Activated CD4-positive, alpha-beta T cell treated with anti-CD3 and anti-CD28 coated beads, Interleukin-2, amount 10 ng/mL, durations not matched to agents 24 days and 14 days (primary cell): ENCODE measurements around the gene SUSD5. TPM values are rescaled to one million over a fixed set of nuclear protein-coding genes. Genes with fewer than 3 reads are reported as not detected.
A peak's percentile ranks its signal among the peaks of the same experiment; 100 is the strongest.

Experiments used
- DNase-seq: peaks from one replicate; pipeline ENCODE4 v3.0.0; 2022
- H3K27ac Mint-ChIP-seq: one replicate; pipeline ENCODE4 v1.8.0; 2022; ENCODE audit warnings: mild to moderate bottlenecking, mixed read lengths
- H3K27me3 Mint-ChIP-seq: one replicate; pipeline ENCODE4 v1.8.0; 2022; ENCODE audit warnings: mixed read lengths
- H3K36me3 Mint-ChIP-seq: one replicate; pipeline ENCODE4 v1.8.0; 2022; ENCODE audit warnings: low read depth, mild to moderate bottlenecking, mixed read lengths
- H3K4me1 Mint-ChIP-seq: one replicate; pipeline ENCODE4 v1.8.0; 2021; ENCODE audit warnings: mixed read lengths
- H3K4me3 Mint-ChIP-seq: one replicate; pipeline ENCODE4 v1.8.0; 2022; ENCODE audit warnings: mild to moderate bottlenecking, moderate library complexity, mixed read lengths
- H3K9me3 Mint-ChIP-seq: one replicate; pipeline ENCODE4 v1.8.0; 2021; ENCODE audit warnings: mixed read lengths
- intact Hi-C: fragments of 100-400 bp; cut with micrococcal nuclease; formaldehyde crosslinking; loops from one replicate; pipeline ENCODE4 v1.15.1; 2023
- total RNA-seq: library from RNA; stranded (reverse); gene quantifications from 2 replicates; pipeline ENCODE4 v1.2.3, GENCODE V29; 2022

The SUSD5 gene
- total RNA-seq: not detected in 2 replicates

DNA sequence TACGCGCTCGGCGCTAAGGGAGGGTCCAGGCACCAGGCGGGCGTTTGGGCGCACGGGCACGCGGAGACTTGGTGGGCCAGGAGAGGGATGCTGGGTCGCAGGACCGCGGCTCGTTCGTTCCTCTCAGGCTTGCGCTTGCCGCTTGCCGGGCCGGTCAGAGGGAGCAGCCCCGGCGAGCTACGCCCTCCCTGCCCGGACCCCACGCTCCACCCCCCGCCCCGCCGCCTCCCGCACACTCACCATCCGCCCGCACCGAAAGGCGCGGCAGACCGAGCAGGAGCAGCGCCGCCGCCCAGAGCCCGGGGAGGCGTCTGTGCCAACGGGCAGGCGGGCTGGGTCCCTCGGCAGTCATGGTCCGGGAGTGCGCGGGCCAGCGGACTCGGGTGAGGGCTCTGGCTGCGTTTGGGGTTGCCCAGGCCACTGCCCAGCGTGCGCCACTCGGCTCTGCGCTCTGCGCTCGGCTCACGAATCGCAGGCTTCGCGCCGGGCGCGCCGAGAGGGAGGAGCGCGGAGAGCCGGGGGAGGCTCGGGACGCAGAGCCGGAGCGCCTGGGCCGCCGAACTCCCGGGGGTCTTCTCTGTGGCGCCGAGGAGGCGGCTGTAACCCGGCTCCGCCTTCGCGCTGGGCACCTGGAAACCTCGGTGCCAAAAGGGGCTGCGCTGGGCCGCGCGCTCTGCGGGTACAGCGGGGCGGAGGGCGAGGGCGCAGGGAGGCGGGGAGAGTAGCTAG is at the start of gene SUSD5:
Gene SUSD5 (minus strand): TSS at position 365 of the 729 bp plus-strand sequence. CDS start 13 bp downstream, at position 352.
- Mint-ChIP-seq H3K27ac (no peak within 1 kb of the TSS), H3K36me3 (no peaks in the 10 kb centered on the region), H3K4me3 (peak within 1 kb of the TSS; percentile 26), H3K27me3 (peaks cover 56% of the 10 kb centered on the region), H3K4me1 (peaks cover 2% of the 10 kb centered on the region), H3K9me3 (no peaks in the 10 kb centered on the region)
- no peak for DNase-seq
- intact Hi-C loops: no loop called here

DNA sequence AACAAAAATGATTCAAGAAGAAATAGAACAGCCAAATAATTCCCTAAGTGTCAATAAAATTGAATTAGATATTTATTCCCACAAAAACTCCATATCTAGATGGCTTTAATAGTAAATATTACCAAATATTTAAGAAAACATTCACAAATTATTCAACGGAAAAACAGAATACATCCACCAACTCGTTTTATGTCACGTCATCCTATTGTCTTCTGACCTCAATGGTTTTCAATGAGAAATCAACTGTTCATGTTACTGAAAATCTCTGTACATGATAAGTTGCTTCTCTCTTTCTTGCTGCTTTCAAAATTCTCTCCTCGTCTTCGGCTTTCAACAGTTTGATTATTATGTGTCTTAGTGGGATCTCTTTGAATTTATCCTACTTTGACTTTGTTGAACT is 41.5 kb upstream of the SUSD5 start:
- peaks cover 10% of the 10 kb centered on the region for H3K27me3 Mint-ChIP-seq
- DNase-seq: no peak
- H3K9me3 Mint-ChIP-seq: peaks cover 10% of the 10 kb centered on the region
- intact Hi-C loops: no loop called here
- no peaks in the 10 kb centered on the region for H3K36me3 Mint-ChIP-seq
- no peak overlapping the region for H3K27ac Mint-ChIP-seq
- H3K4me3 Mint-ChIP-seq: no peak overlapping the region
- no peaks in the 10 kb centered on the region for H3K4me1 Mint-ChIP-seq

DNA sequence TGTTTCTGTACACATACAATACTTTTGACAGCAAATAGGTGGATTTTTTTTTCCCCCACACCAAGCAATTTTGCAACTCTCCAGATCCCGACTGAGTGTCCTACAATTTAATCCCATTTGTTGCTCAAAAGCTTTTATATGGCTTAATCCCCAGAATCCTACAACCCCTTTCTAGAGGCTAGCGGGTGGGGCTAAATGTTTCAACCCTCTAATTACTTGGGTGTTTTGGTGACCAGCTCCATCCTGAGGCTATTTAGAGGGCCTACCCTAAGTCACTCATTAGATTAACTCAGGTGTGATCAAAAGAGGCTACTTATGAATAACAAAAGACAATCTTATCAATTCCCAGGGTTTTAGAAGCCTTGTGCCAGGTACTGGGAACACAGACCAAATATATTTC is 37.6 kb upstream of the SUSD5 start:
- Mint-ChIP-seq H3K4me3 (no peak overlapping the region), H3K9me3 (no peaks in the 10 kb centered on the region)
- intact Hi-C loops: no loop called here

DNA sequence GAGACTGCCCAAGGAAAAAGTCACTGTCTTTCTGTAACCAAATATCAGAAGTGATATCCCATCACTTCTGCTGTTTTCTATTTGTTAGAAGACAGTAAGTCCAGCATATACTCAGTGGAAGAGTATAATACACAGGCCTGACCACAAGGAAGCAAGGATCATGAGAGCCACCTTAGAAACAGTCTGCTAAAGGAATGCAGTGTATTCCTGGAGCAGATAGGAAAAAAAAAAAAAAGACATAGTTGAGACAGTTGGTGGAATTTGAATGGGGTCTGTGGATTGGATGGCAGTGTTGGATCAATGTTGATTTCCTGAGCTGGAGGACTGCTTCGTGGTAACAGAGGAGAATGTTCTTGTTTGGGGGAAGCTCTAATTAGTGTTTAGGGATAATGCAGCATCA is 32.1 kb upstream of the SUSD5 start:
- no peak overlapping the region for H3K27ac Mint-ChIP-seq
- no peaks in the 10 kb centered on the region for H3K4me1 Mint-ChIP-seq
- intact Hi-C loops: no loop called here
- H3K9me3 Mint-ChIP-seq: no peaks in the 10 kb centered on the region
- DNase-seq: no peak
- no peak overlapping the region for H3K4me3 Mint-ChIP-seq
- H3K36me3 Mint-ChIP-seq: no peaks in the 10 kb centered on the region
- peaks cover 4% of the 10 kb centered on the region for H3K27me3 Mint-ChIP-seq

More for the DNA sequence above, 37.6 kb upstream of the SUSD5 start:
- Mint-ChIP-seq H3K36me3 (no peaks in the 10 kb centered on the region), H3K4me1 (no peaks in the 10 kb centered on the region), H3K27ac (no peak overlapping the region), H3K27me3 (no peaks in the 10 kb centered on the region)
- DNase-seq: no peak

DNA sequence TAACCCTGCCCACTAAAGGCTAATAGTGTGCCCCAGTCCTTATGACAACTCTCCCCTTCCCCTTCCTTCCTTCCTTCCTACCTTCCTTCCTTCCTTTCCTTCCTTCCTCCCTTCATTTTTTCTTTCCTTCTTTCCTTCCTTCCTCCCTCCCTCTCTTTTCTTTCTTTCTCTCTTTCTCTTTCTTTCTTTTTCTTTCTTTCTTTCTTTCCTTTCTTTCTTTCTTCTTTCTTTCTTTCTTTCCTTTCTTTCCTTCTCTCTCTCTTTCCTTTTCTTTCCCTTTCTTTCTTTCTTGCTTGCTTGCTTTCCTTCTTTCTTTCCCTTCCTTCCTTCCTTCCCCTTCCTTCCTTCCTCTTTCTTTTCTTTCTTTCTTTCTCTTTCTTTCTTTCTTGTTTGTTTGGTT is 28.2 kb upstream of the SUSD5 start:
- Mint-ChIP-seq H3K27me3 (peaks cover 21% of the 10 kb centered on the region), H3K4me1 (no peaks in the 10 kb centered on the region), H3K9me3 (no peaks in the 10 kb centered on the region), H3K27ac (no peak overlapping the region), H3K36me3 (no peaks in the 10 kb centered on the region), H3K4me3 (no peak overlapping the region)
- intact Hi-C loops: no loop called here
- DNase-seq: no peak

DNA sequence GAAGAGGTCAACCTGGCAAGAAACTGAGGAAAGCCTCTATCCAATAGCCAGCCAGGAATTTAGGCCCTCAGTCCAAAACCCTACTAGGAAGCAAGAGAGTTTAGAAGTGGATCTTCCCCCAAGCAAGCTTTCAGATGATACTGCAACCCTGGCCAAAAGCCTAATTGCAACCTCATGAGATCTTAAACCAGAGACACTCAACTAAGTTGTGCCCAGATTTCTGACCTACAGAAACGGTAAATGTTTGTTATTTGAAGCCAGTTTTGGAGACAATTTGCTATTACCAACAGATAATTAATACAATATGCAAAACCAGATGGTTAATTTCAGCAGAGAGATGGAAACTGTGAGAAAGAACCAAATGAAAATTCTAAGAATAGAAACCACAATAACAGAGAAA is 21.7 kb upstream of the SUSD5 start:
- Mint-ChIP-seq H3K36me3 (no peaks in the 10 kb centered on the region), H3K9me3 (no peaks in the 10 kb centered on the region), H3K27ac (no peak overlapping the region), H3K27me3 (peaks cover 42% of the 10 kb centered on the region), H3K4me1 (no peaks in the 10 kb centered on the region), H3K4me3 (no peak overlapping the region)
- DNase-seq: no peak
- intact Hi-C loops: no loop called here

DNA sequence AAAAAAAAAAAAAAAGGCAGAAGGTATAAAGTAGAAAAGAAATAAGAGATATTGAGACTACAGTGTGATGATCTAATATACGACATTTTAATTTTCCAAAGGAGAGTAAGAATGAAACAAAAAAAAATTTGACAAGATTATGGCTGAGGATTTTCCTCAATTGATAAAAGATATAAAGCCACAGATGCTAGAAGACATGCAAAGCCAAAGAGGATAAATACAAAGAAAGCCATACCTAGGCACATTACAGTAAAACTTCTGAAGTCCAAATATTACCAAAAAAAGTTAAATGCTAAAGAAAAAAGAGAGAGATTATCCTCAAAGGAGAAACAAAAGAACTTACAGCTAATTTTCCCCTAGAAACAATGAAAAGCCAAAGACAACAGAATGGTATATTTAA is 20.3 kb upstream of the SUSD5 start:
- Mint-ChIP-seq H3K4me3 (no peak overlapping the region), H3K27ac (no peak overlapping the region), H3K36me3 (no peaks in the 10 kb centered on the region), H3K4me1 (no peaks in the 10 kb centered on the region), H3K9me3 (no peaks in the 10 kb centered on the region), H3K27me3 (peaks cover 36% of the 10 kb centered on the region)
- intact Hi-C loops: no loop called here
- no peak for DNase-seq

DNA sequence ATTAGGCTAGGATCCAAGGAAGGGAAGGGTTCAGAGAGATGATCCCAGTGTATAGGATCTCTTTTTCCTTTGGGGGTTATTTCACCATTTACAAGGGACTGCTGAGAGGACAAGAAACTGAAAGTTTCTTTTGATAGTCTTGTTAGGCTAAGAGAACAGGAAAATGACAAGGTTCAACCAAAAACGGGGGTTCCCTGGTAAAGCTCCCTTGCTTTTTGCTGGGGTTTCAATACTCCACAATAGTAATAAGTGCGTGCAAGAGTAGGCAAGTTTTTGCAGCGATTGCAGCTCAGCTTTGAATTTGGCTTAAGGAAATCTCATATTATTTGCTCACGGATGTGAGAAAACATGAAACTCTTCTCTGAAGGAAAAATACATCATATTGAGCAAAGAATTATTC is 18.8 kb upstream of the SUSD5 start:
- Mint-ChIP-seq H3K27me3 (peaks cover 29% of the 10 kb centered on the region), H3K36me3 (no peaks in the 10 kb centered on the region), H3K27ac (no peak overlapping the region), H3K4me1 (no peaks in the 10 kb centered on the region), H3K9me3 (no peaks in the 10 kb centered on the region), H3K4me3 (no peak overlapping the region)
- no peak for DNase-seq
- intact Hi-C loops: no loop called here

DNA sequence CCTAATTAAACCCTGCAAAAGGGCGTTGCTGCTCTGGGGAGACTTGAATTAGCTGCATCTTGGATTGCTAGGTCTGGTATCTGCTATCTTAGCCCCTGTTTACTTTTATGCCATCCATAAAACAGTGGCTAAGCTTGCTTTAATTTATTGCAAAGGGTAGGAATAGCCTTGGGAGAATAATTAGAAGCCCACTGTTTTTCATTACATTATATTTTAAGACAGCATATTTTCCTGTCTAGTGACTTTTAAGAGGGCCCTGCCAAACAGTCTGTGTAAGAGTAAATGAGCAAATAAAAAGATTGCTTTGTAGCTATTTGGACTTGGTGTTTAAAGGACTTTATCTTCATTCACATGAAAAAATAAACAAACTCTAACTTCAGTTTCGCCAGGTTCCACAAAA is 17.4 kb upstream of the SUSD5 start:
- H3K4me3 Mint-ChIP-seq: no peak overlapping the region
- intact Hi-C loops: no loop called here
- H3K27me3 Mint-ChIP-seq: peaks cover 25% of the 10 kb centered on the region
- DNase-seq: no peak
- no peaks in the 10 kb centered on the region for H3K9me3 Mint-ChIP-seq
- no peaks in the 10 kb centered on the region for H3K36me3 Mint-ChIP-seq
- H3K4me1 Mint-ChIP-seq: no peaks in the 10 kb centered on the region
- no peak overlapping the region for H3K27ac Mint-ChIP-seq

DNA sequence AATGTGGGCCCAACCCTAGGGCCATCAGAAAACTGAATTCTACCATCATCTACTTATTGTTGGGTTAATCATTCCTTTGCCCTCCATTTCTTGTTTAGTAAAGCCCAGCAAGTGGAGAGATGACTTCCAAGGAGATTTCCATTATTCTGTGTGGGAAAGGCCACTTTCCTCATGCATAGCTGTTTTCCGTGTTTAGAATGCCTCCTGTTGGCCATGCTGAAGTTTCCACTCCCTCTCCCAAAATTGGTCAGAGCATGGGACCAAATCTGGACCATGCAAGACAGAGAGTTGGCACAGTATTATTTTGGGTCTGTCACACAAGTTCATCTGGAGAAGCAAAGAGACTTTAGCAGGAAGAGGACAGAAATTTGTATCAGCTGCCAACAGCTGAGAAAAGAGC is 15.3 kb upstream of the SUSD5 start:
- Mint-ChIP-seq H3K9me3 (no peaks in the 10 kb centered on the region), H3K27me3 (peaks cover 20% of the 10 kb centered on the region), H3K36me3 (no peaks in the 10 kb centered on the region), H3K4me3 (no peak overlapping the region), H3K4me1 (no peaks in the 10 kb centered on the region), H3K27ac (no peak overlapping the region)
- no peak for DNase-seq
- intact Hi-C loops: no loop called here

DNA sequence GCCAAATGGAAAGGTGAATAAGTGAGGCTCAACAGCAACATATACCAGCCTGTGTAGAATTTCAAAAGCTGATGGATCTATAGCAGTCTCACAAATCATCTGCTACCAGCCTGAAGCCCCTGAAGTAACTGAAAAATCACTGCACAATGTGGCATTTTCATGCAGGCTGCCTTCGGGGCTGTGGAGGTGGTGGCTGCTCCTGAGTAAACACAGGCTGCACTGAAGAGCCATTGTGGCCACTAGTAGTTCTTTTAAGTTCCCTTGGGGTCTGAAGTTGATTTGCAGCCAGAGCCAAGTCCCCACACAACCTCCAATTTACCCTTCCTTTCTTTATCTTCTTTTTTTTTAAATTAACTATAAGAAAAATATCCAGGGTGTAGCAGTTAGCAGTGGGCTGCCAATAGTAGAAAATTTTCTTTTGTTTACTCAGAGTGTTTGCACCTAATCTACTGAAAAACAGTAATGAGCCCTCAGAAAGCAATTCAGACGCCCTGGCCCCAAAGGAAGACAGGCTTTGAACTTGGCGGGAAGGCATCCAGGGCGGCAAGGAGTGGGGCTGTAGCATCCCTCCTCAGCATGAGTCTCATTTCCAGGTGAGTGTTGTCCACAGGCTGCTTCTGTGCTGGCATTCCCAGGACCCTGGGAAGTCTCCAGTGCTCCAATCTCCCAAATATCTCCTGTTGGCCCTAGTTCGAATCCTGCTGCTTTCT is 13.3 kb upstream of the SUSD5 start:
- no peak overlapping the region for H3K27ac Mint-ChIP-seq
- peaks cover 22% of the 10 kb centered on the region for H3K27me3 Mint-ChIP-seq
- no peaks in the 10 kb centered on the region for H3K4me1 Mint-ChIP-seq
- no peaks in the 10 kb centered on the region for H3K36me3 Mint-ChIP-seq
- no peak for DNase-seq
- H3K4me3 Mint-ChIP-seq: no peak overlapping the region
- no peaks in the 10 kb centered on the region for H3K9me3 Mint-ChIP-seq
- intact Hi-C loops: no loop called here

DNA sequence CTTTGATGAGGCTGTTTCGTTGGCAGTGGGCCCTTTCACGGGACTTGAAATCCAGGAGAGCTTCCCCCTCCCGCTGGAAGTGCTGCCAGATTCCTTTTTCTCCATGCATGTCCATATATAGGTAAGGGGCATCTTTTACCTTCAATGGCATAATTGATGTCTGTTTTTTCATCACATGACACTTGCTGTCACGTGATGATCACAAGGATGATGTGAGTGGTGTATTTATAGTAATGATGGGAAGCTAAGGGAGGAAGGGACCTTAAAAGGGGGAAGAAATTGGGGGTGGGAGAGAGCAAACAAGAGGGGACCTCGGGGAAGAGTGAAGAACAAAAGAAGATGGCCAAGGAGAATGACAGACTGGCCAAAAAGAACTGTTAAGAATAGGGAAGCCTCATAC is 11.3 kb upstream of the SUSD5 start:
- Mint-ChIP-seq H3K4me1 (no peaks in the 10 kb centered on the region), H3K27ac (no peak overlapping the region), H3K9me3 (no peaks in the 10 kb centered on the region), H3K4me3 (no peak overlapping the region), H3K27me3 (peaks cover 17% of the 10 kb centered on the region), H3K36me3 (no peaks in the 10 kb centered on the region)
- DNase-seq: no peak
- intact Hi-C loops: no loop called here

DNA sequence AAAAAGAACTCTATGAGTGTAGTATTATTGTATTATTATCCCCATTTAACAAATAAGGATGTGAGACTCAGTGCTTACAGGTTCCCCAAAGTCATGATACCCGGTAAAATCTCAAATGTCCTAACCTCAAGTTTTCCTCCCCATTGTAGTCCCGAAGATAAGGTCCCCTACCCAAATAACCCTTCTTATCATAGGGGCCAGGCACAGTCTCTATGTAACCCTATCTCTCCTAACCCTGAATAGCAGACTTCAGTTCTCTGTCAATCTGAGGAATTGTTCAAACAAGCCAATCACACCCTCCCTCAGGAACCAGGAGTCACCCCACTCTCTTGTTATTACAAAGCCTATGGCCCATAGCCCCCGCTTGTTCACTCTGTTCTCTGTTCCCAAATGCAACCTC is 10.5 kb upstream of the SUSD5 start:
- Mint-ChIP-seq H3K27me3 (peaks cover 21% of the 10 kb centered on the region), H3K36me3 (no peaks in the 10 kb centered on the region), H3K4me3 (no peak overlapping the region), H3K27ac (no peak overlapping the region), H3K4me1 (no peaks in the 10 kb centered on the region), H3K9me3 (no peaks in the 10 kb centered on the region)
- DNase-seq: no peak
- intact Hi-C loops: no loop called here

DNA sequence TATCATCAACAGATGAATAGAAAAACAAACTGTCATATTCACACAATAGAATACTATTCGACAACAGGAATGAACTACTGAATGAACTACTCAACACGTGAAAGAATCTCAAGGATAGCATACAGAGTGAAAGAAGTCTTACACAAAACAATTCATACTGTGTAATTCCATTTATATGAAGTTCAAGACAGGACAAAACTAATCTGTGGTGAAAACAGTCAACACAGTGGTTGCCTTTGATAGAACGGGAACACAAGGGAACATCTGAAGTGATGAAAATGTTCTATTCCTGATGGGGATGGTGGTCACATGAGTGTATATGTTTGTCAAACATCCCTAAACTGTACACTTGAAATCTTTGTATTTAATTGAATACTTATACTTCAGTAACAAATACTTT is 2.6 kb upstream of the SUSD5 start:
- intact Hi-C loops: no loop called here
- Mint-ChIP-seq H3K27ac (no peak overlapping the region), H3K36me3 (no peaks in the 10 kb centered on the region), H3K27me3 (peaks cover 47% of the 10 kb centered on the region), H3K4me3 (no peak overlapping the region), H3K4me1 (peaks cover 2% of the 10 kb centered on the region), H3K9me3 (no peaks in the 10 kb centered on the region)
- DNase-seq: no peak

DNA sequence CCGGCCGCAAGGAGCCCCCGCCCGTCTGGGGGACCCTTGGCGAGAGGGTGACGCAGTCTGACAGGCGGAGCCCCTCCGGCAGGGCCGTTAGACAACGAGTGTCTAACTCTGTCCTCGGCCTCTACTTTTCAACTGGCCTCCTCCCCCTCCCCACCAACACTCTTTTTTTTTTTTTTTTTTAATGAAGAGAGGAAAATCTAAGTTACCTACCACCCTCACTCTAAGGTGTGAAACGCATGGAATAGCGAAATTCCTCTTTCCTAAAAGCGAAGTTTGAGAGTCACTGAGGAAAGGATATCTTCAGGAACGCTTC is 521 bp upstream of the SUSD5 start:
- H3K4me3 Mint-ChIP-seq: no peak overlapping the region
- no peaks in the 10 kb centered on the region for H3K9me3 Mint-ChIP-seq
- H3K27me3 Mint-ChIP-seq: peaks cover 59% of the 10 kb centered on the region
- no peak overlapping the region for H3K27ac Mint-ChIP-seq
- peaks cover 2% of the 10 kb centered on the region for H3K4me1 Mint-ChIP-seq
- intact Hi-C loops: no loop called here
- no peak for DNase-seq
- H3K36me3 Mint-ChIP-seq: no peaks in the 10 kb centered on the region
